ENCODE measurements around the gene REL. TPM values are rescaled to one million over a fixed set of nuclear protein-coding genes. Genes with fewer than 3 reads are reported as not detected.
A peak's percentile ranks its signal among the peaks of the same experiment; 100 is the strongest.

Gene REL
- total and polyA plus RNA-seq, 2 of the 4 experiments (the other 2 are of a cell fraction): 1.3 to 4.3 TPM

- no TSS peak for BruUV-seq (replicated peaks)
- Histone ChIP-seq H2BK15ac (ENCODE audit: low read depth, low read length) (no peak overlapping the region), H3K4me2 (ENCODE audit: low read depth, low read length) (no peak overlapping the region), H2AK5ac (ENCODE audit: low read depth, low read length) (no peak overlapping the region), H2BK20ac (ENCODE audit: low read depth, low read length) (no peak overlapping the region), H3K18ac (ENCODE audit: low read depth, low read length) (no peak overlapping the region), H3K9me1 (ENCODE audit: insufficient read depth, low read length) (no peaks in the 10 kb centered on the region), H2AK9ac (replicated peaks; ENCODE audit: low read depth, low read length, poor library complexity) (no peak overlapping the region), H3K27ac (ENCODE audit: insufficient read depth, low read length) (no peak overlapping the region), H3K4me3 (ENCODE audit: insufficient read depth, low read depth, low read length) (no peak overlapping the region), H3K4ac (ENCODE audit: low read depth, low read length) (no peak overlapping the region), H3K9ac (ENCODE audit: low read depth, low read length) (no peak overlapping the region), H3K36me3 (ENCODE audit: control insufficient read depth, insufficient read depth, low read length) (peaks cover 12% of the 10 kb centered on the region), H3K9me3 (ENCODE audit: control insufficient read depth, insufficient read depth, low read length) (no peaks in the 10 kb centered on the region), H4K91ac (ENCODE audit: insufficient read depth, low read depth, low read length) (no peak overlapping the region), H4K8ac (ENCODE audit: low read depth in 2 of 2, low read length in 2 of 2) (no peak overlapping the region), H3K27me3 (ENCODE audit: control insufficient read depth, insufficient read depth, low read length) (no peaks in the 10 kb centered on the region), H3K14ac (replicated peaks; ENCODE audit: low read depth, low read length) (no peak overlapping the region), H4K20me1 (ENCODE audit: insufficient read depth, low read length) (no peaks in the 10 kb centered on the region), H2AFZ (replicated peaks; ENCODE audit: low read length, poor library complexity) (no peak overlapping the region), H2BK5ac (ENCODE audit: low read depth, low read length, poor library complexity, severe bottlenecking) (no peak overlapping the region), H3K56ac (ENCODE audit: extremely low read depth, insufficient read depth, low read length) (no peak overlapping the region), H2BK120ac (ENCODE audit: low read depth, low read length) (no peak overlapping the region), H3K23ac (ENCODE audit: low read depth, low read length) (no peak overlapping the region), H3K4me1 (ENCODE audit: control insufficient read depth, insufficient read depth, low read length) (no peaks in the 10 kb centered on the region), H3K79me1 (ENCODE audit: low read depth in 1 of 2, low read length in 2 of 2) (no peaks in the 10 kb centered on the region), H4K5ac (ENCODE audit: low read depth, low read length) (no peak overlapping the region)
- ATAC-seq (ENCODE audit: low read depth) (no peak), DNase-seq (peak; percentile 15)
- WGBS, 2 experiments (ENCODE audit: extremely low coverage in 2 of 2, insufficient read length in 1 of 2): no CpG with 5 or more reads among the region's 1 CpG
- intact Hi-C loops (cut with micrococcal nuclease) (no loop called here), in situ Hi-C loops (cut with MboI; ENCODE audit: low sequenced_read_pairs) (no loop called here), dilution Hi-C loops (cut with HindIII; ENCODE audit: low sequenced_read_pairs, unreplicated experiment) (no loop called here)
- POLR2A ChIA-PET (ENCODE audit: unreplicated experiment): no interaction called here
- TF ChIP-seq USF2 (IDR thresholded peaks at IDR 0.05; ENCODE audit: low read depth, low read length) (no peak), MAFK (IDR thresholded peaks at IDR 0.05; ENCODE audit: low read depth, low read length) (no peak), SMC3 (IDR thresholded peaks at IDR 0.05; ENCODE audit: low read depth, low read length) (no peak), BHLHE40 (IDR thresholded peaks at IDR 0.05; ENCODE audit: low read depth, low read length) (no peak), RFX5 (IDR thresholded peaks at IDR 0.05; ENCODE audit: low read depth, low read length) (no peak), CEBPB (IDR thresholded peaks at IDR 0.05; ENCODE audit: low read depth, low read length) (no peak), FOS (IDR thresholded peaks at IDR 0.05; ENCODE audit: low read depth, low read length) (no peak), POLR2A (IDR thresholded peaks at IDR 0.05; ENCODE audit: low read depth, low read length) (no peak), RCOR1 (IDR thresholded peaks at IDR 0.05; ENCODE audit: insufficient replicate concordance, low read length) (no peak), CTCF (conservative IDR thresholded peaks at IDR 0.05; ENCODE audit: low read depth, low read length) (no peak)
- CTCF ChIA-PET: no interaction called here
These were observed 17.2 kb downstream of the REL start for GRCh38 chr2:60898567-60898966.

All from IMR-90 (cell line).